Loucy (cell line): ENCODE data around the gene IL12RB2.

Experiments
- CTCF ChIP-seq: fragments of 200-600 bp; sonication (generic); conservative IDR thresholded peaks from 2 replicates; pipeline ENCODE4 v1.5.1; 2014; ENCODE audit warnings: mild to moderate bottlenecking, antibody characterized with exemption, low read length
- EZH2phosphoT487 ChIP-seq: fragments of 200-600 bp; IDR thresholded peaks from 2 replicates; pipeline ENCODE4 v1.6.1; 2018; ENCODE audit warnings: antibody characterized with exemption, mild to moderate bottlenecking, moderate library complexity, borderline replicate concordance

- TF ChIP-seq CTCF = no peak
- TF ChIP-seq EZH2phosphoT487 = no peak
These were observed 37.9 kb downstream of the IL12RB2 start for GRCh38 chr1:67345556-67345955.
